Upper lobe of left lung (tissue), 4 donors: ENCODE results near the gene ZNF853.

Experiments used
- CTCF ChIP-seq, 6 experiments: fragments of 450-650 bp in 4 of 6; fragments of 200-600 bp in 2 of 6; sonication (generic) in 2 of 6; IDR thresholded peaks; one replicate each; pipeline ENCODE4 v1.5.1; 2016 to 2019; ENCODE audit warnings: antibody characterized with exemption in 6 of 6
- EP300 ChIP-seq, 4 donors: sonication (generic); formaldehyde crosslinking; IDR thresholded peaks; one replicate each; pipeline ENCODE4 v1.5.1; 2017; ENCODE audit warnings: antibody characterized with exemption in 4 of 4, control low read depth in 2 of 4
- POLR2A ChIP-seq, 4 donors: fragments of 450-650 bp; IDR thresholded peaks; one replicate each; pipeline ENCODE4 v1.5.1; 2016 to 2017; ENCODE audit warnings: antibody characterized with exemption in 4 of 4, mild to moderate bottlenecking in 2 of 4
- POLR2AphosphoS5 ChIP-seq, 2 donors: sonication (generic); formaldehyde crosslinking; IDR thresholded peaks; one replicate each; pipeline ENCODE4 v1.5.1; 2017; ENCODE audit warnings: antibody characterized with exemption in 2 of 2

GRCh38 chr7:6654842-6655610 lies 39.6 kb downstream of the ZNF853 start:
- TF ChIP-seq CTCF (IDR thresholded peaks at IDR 0.05) (no peak), POLR2A (IDR thresholded peaks at IDR 0.05) (no peak), POLR2AphosphoS5 (IDR thresholded peaks at IDR 0.05) (no peak), EP300 (IDR thresholded peaks at IDR 0.05) (no peak)
